Muscle layer of colon (tissue), 2 donors: ENCODE data around the gene PGF.

Experiments used
- H3K27ac ChIP-seq: one replicate; pipeline ENCODE4 v1.7.0; 2013; ENCODE audit warnings: low read depth, mild to moderate bottlenecking, low read length, moderate library complexity
- H3K27me3 ChIP-seq, 2 donors: one replicate each; pipeline ENCODE4 v1.7.0; 2013; ENCODE audit warnings: low read length in 2 of 2, mild to moderate bottlenecking in 2 of 2; ENCODE audit not compliant: insufficient read depth in 2 of 2, control insufficient read depth in 1 of 2
- H3K36me3 ChIP-seq: one replicate; pipeline ENCODE4 v1.7.0; 2013; ENCODE audit warnings: mild to moderate bottlenecking, low read length; ENCODE audit not compliant: insufficient read depth
- H3K4me1 ChIP-seq: one replicate; pipeline ENCODE4 v1.7.0; 2013; ENCODE audit warnings: mild to moderate bottlenecking, low read length; ENCODE audit not compliant: insufficient read depth
- H3K4me3 ChIP-seq, 2 donors: one replicate each; pipeline ENCODE4 v1.7.0; 2013; ENCODE audit warnings: low read length in 2 of 2, low read depth in 1 of 2, mild to moderate bottlenecking in 1 of 2, moderate library complexity in 1 of 2
- H3K9ac ChIP-seq: one replicate; pipeline ENCODE4 v1.7.0; 2013; ENCODE audit warnings: low read length
- H3K9me3 ChIP-seq: one replicate; pipeline ENCODE4 v1.7.0; 2013; ENCODE audit warnings: mild to moderate bottlenecking, low read length
- donor health status: abdominal sarcoma.
- donor health status: Adenocarcinoma of cecum.

PGF gene

DNA sequence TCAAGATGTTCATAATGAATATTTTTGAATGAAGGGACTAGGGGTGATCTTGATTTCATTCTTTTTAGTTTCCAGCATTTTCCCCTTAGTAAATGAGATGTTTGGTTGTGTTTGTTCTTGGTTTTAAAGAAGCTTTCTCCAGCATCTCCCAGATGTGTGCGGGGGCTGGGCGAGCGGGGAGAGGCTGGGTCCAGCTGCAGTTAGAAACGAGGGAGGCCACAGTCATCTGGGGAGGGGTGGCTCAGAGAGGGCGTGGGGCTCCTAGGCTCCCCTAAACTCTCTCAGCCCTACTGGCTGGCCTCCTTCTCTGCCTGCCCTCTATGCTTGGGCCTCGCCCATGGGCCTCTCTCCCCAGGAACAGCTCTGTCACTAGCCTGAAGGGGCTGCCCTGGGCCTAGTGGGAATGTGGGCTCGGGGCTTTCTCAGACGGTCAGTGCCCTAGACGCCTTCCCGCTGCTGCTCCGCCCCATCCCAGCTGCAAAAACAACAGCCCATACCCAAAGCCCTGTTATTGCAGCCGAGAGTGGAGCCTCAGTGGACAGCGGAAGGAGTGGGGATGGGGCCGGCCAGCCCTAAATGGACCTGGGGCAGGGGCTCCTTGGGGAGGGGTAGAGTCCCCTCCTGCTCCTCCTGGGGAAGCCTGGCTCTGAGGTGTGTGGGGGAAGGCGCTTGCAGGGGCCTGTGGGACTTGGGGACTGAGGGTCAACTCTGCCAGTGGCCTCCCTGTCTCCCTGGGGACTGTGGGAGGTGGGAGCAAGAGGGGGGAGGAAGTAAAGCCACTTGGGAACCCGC lies 29.0 kb upstream of the PGF start:
- Histone ChIP-seq H3K36me3 (no peaks in the 10 kb centered on the region), H3K9ac (no peak overlapping the region), H3K4me1 (no peaks in the 10 kb centered on the region), H3K27me3 (no peaks in the 10 kb centered on the region), H3K9me3 (no peaks in the 10 kb centered on the region), H3K4me3 (no peak overlapping the region), H3K27ac (no peak overlapping the region)

GRCh38 chr14:74983343-74983742 lies 27.9 kb upstream of the PGF start:
- Histone ChIP-seq H3K9ac (no peak overlapping the region), H3K4me1 (no peaks in the 10 kb centered on the region), H3K27me3 (no peaks in the 10 kb centered on the region), H3K36me3 (no peaks in the 10 kb centered on the region), H3K4me3 (no peak overlapping the region), H3K9me3 (no peaks in the 10 kb centered on the region), H3K27ac (no peak overlapping the region)

DNA sequence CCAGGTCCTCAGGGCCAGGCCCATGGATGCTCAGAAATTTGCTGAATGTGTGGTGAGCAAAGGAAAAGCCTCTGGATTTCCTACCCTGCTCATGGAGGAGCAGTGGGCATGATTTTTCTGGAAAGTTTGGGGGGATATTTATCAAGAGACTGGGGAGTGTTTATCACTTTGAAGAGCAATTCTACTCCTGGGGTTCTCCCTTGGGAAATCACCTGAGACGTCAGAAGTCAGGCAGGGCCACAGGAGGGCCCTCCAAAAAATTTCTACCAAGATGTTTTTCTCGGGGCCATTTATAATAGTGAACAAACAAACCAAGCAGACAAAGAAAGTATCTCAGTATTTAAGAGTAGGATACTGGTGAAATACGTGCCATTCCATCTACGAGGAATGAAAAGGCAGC lies 27.3 kb upstream of the PGF start:
- no peak overlapping the region for H3K27ac ChIP-seq
- H3K27me3 ChIP-seq = no peaks in the 10 kb centered on the region
- H3K36me3 ChIP-seq = no peaks in the 10 kb centered on the region
- H3K4me3 ChIP-seq = no peak overlapping the region
- no peaks in the 10 kb centered on the region for H3K4me1 ChIP-seq
- H3K9me3 ChIP-seq = no peaks in the 10 kb centered on the region
- no peak overlapping the region for H3K9ac ChIP-seq

GRCh38 chr14:74981833-74982232 lies 26.4 kb upstream of the PGF start:
- no peak overlapping the region for H3K4me3 ChIP-seq
- H3K4me1 ChIP-seq = no peaks in the 10 kb centered on the region
- H3K27me3 ChIP-seq = no peaks in the 10 kb centered on the region
- no peaks in the 10 kb centered on the region for H3K36me3 ChIP-seq
- H3K9me3 ChIP-seq = no peaks in the 10 kb centered on the region
- no peak overlapping the region for H3K9ac ChIP-seq
- no peak overlapping the region for H3K27ac ChIP-seq

DNA sequence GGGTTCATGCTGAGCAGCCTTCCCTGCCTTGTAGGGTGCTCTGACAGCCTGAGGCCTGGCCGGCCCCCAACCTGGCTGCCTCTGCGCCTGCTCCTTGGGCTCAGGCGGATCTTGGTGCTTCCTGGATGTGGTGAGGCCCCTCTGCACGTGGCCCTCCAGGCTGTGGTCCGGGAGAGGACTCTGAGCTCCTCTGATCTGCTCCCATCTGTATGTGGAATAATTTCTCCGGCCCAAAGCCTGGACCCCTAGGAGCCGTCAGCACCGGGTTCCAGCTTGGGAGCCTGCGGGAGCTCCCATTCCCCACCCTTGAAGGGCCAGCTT lies 26.0 kb upstream of the PGF start:
- Histone ChIP-seq H3K27me3 (no peaks in the 10 kb centered on the region), H3K9me3 (no peaks in the 10 kb centered on the region), H3K36me3 (no peaks in the 10 kb centered on the region), H3K4me3 (no peak overlapping the region), H3K9ac (no peak overlapping the region), H3K27ac (no peak overlapping the region), H3K4me1 (no peaks in the 10 kb centered on the region)

- Histone ChIP-seq H3K4me3 (no peak overlapping the region), H3K36me3 (no peaks in the 10 kb centered on the region), H3K9ac (no peak overlapping the region), H3K27ac (no peak overlapping the region), H3K9me3 (no peaks in the 10 kb centered on the region), H3K27me3 (no peaks in the 10 kb centered on the region), H3K4me1 (no peaks in the 10 kb centered on the region)
Measured at GRCh38 chr14:74980731-74981461, 25.5 kb upstream of the PGF start.

DNA sequence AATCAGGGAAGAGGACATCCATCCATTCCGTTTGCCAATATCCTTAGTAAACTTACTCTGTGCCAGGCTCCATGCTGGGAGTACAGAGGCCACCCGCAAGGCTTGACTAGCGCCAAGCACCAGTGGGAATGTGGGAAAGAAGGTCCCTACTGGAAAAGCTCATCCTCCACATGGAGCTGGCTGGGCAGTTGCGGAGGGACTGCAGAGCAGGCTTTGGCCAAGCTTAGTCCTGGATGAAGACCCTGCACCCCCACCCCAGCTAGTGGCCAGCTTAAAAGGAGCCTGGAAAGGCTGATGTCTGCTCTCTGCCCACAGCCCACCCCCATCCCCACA lies 25.0 kb upstream of the PGF start:
- Histone ChIP-seq H3K27ac (no peak overlapping the region), H3K4me1 (peaks cover 4% of the 10 kb centered on the region), H3K27me3 (no peaks in the 10 kb centered on the region), H3K4me3 (no peak overlapping the region), H3K9me3 (no peaks in the 10 kb centered on the region), H3K9ac (no peak overlapping the region), H3K36me3 (no peaks in the 10 kb centered on the region)

GRCh38 chr14:74979442-74980397 lies 24.3 kb upstream of the PGF start:
- H3K4me1 ChIP-seq = peaks cover 5% of the 10 kb centered on the region
- H3K27me3 ChIP-seq = no peaks in the 10 kb centered on the region
- no peaks in the 10 kb centered on the region for H3K9me3 ChIP-seq
- no peak overlapping the region for H3K9ac ChIP-seq
- H3K4me3 ChIP-seq = no peak overlapping the region
- no peak overlapping the region for H3K27ac ChIP-seq
- H3K36me3 ChIP-seq = no peaks in the 10 kb centered on the region

GRCh38 chr14:74979029-74979428 lies 23.6 kb upstream of the PGF start:
- Histone ChIP-seq H3K4me1 (peaks cover 5% of the 10 kb centered on the region), H3K9me3 (no peaks in the 10 kb centered on the region), H3K4me3 (no peak overlapping the region), H3K27ac (no peak overlapping the region), H3K27me3 (no peaks in the 10 kb centered on the region), H3K9ac (no peak overlapping the region), H3K36me3 (no peaks in the 10 kb centered on the region)

DNA sequence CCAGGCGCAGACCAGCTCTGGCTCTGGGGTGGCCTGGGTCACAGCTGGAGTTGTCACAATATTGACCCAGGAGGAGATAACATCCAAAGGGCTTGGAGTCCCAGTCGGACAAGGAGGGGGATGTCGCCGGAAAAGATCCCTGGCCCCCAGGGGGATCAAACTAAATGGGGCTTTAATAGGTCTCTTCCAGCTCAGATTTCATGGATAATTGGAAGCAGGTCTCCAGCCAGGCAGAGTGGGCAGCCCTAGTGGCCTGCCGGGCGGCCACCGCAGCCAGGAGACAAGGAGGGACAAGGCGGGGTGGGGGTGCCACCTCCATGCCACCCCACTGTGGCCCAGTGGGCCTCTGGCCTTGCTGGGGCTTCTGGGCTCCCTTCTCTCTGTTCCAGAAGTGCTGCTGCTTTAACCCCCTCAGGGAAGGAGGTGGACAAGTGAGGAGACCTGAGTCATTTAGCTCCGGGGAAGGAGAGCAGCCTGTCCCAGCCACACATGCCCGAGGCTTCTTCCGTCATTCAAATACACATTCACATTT lies 23.1 kb upstream of the PGF start:
- H3K4me1 ChIP-seq = peaks cover 5% of the 10 kb centered on the region
- H3K9me3 ChIP-seq = no peaks in the 10 kb centered on the region
- no peak overlapping the region for H3K27ac ChIP-seq
- H3K9ac ChIP-seq = no peak overlapping the region
- H3K27me3 ChIP-seq = no peaks in the 10 kb centered on the region
- H3K4me3 ChIP-seq = no peak overlapping the region
- no peaks in the 10 kb centered on the region for H3K36me3 ChIP-seq

GRCh38 chr14:74977901-74978385 lies 22.5 kb upstream of the PGF start:
- no peak overlapping the region for H3K9ac ChIP-seq
- no peaks in the 10 kb centered on the region for H3K27me3 ChIP-seq

More at GRCh38 chr14:74977901-74978385, 22.5 kb upstream of the PGF start:
- no peak overlapping the region for H3K4me3 ChIP-seq
- H3K27ac ChIP-seq = no peak overlapping the region
- H3K4me1 ChIP-seq = peaks cover 5% of the 10 kb centered on the region
- H3K9me3 ChIP-seq = no peaks in the 10 kb centered on the region
- no peaks in the 10 kb centered on the region for H3K36me3 ChIP-seq
